Endothelial cell of umbilical vein (primary cell): Measurements from ENCODE around the gene FYB1.

Experiments used
- POLR2AphosphoS5 ChIP-seq: IDR thresholded peaks from 2 replicates; pipeline ENCODE4 v1.6.1; 2012; ENCODE audit warnings: low read depth, mild to moderate bottlenecking, control low read depth, low read length, moderate library complexity; ENCODE audit not compliant: insufficient read depth
- TF ChIP-seq, protein P1 (sequence below), 2 donors: IDR thresholded peaks; 1 replicate in 1 of 2; 2 replicates in 1 of 2; pipeline ENCODE4 v1.5.1; 2011; ENCODE audit warnings: low read length in 2 of 2, mild to moderate bottlenecking in 2 of 2, moderate library complexity in 2 of 2, control low read depth in 1 of 2, inconsistent platforms in 1 of 2, low read depth in 1 of 2; ENCODE audit not compliant: insufficient read depth in 1 of 2; ENCODE audit errors: extremely low read depth in 1 of 2

DNA sequence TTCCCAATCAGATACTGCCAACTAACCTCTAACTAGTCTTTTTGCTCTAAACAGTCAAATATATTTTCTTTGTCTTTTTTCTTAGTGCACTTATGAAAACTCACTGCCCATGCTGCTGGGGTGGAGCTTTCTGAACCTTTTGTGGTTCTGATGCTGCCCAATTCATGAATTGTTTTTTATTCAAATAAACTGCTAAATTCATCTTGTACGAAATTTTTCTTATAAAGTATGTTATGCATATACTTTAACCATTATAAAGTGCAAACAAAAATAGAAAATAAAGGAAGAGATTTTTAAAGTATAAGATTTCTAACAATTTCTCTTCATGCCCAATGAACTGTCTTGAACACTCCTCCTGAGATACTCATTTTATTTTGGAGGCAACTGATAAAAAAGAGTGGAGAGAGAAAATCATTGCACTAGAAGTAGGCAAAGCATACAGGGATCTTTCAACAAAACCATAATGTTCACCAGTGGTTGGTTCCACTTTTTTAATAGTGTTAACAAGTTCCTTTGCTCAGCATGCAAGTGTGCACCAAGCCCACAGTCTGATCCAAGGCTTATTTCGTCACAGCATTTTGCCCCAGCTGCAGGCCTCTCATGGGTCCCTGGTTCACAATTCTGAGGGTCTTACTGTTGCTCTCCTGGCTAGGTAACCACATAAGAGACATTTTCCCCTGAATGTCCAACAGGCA, 6.2 kb upstream of the FYB1 start:
- TF ChIP-seq, protein P1, sequence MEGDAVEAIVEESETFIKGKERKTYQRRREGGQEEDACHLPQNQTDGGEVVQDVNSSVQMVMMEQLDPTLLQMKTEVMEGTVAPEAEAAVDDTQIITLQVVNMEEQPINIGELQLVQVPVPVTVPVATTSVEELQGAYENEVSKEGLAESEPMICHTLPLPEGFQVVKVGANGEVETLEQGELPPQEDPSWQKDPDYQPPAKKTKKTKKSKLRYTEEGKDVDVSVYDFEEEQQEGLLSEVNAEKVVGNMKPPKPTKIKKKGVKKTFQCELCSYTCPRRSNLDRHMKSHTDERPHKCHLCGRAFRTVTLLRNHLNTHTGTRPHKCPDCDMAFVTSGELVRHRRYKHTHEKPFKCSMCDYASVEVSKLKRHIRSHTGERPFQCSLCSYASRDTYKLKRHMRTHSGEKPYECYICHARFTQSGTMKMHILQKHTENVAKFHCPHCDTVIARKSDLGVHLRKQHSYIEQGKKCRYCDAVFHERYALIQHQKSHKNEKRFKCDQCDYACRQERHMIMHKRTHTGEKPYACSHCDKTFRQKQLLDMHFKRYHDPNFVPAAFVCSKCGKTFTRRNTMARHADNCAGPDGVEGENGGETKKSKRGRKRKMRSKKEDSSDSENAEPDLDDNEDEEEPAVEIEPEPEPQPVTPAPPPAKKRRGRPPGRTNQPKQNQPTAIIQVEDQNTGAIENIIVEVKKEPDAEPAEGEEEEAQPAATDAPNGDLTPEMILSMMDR (IDR thresholded peaks at IDR 0.05; ENCODE audit: extremely low read depth in 1 of 2, insufficient read depth in 1 of 2, low read depth in 1 of 2, low read length in 2 of 2): no peak
- TF ChIP-seq POLR2AphosphoS5: no peak
